ENCODE data around the gene GALNT3. TPM values are rescaled to one million over a fixed set of nuclear protein-coding genes. Genes with fewer than 3 reads are reported as not detected.

The GALNT3 gene
- total RNA-seq, 1 experiment from 2014 or later, result 79.8 TPM

- Mint-ChIP-seq H3K9me3 (ENCODE audit: low read depth, unreplicated experiment) (no peaks in the 10 kb centered on the region), H3K4me3 (ENCODE audit: low read depth, unreplicated experiment) (no peak overlapping the region), H3K36me3 (ENCODE audit: insufficient read depth, unreplicated experiment) (no peaks in the 10 kb centered on the region), H3K4me1 (ENCODE audit: low read depth, unreplicated experiment) (no peaks in the 10 kb centered on the region), H3K27ac (ENCODE audit: unreplicated experiment) (no peak overlapping the region), H3K27me3 (ENCODE audit: unreplicated experiment) (peaks cover 12% of the 10 kb centered on the region)
- DNase-seq, result no peak
- TF ChIP-seq CTCF (IDR thresholded peaks at IDR 0.05; ENCODE audit: unreplicated experiment), result no peak
- BruUV-seq (replicated peaks), result no TSS peak
- CTCF ChIA-PET, result no interaction called here
- intact Hi-C loops (cut with micrococcal nuclease; ENCODE audit: unreplicated experiment), result no loop called here
Observed at GRCh38 chr2:165700531-165700930, 93.5 kb downstream of the GALNT3 start.

GRCh38 chr2:165699946-165700345 is 94.1 kb downstream of the GALNT3 start:
- CTCF ChIA-PET, result no interaction called here
- H3K27me3 Mint-ChIP-seq (ENCODE audit: unreplicated experiment), result peaks cover 12% of the 10 kb centered on the region

GRCh38 chr2:165698444-165698884 is 95.6 kb downstream of the GALNT3 start:
- no peaks in the 10 kb centered on the region for H3K9me3 Mint-ChIP-seq (ENCODE audit: low read depth, unreplicated experiment)
- no TSS peak for BruUV-seq (replicated peaks)
- TF ChIP-seq CTCF (IDR thresholded peaks at IDR 0.05; ENCODE audit: unreplicated experiment), result no peak
- no peak overlapping the region for H3K4me3 Mint-ChIP-seq (ENCODE audit: low read depth, unreplicated experiment)
- H3K27me3 Mint-ChIP-seq (ENCODE audit: unreplicated experiment), result peaks cover 12% of the 10 kb centered on the region
- H3K4me1 Mint-ChIP-seq (ENCODE audit: low read depth, unreplicated experiment), result no peaks in the 10 kb centered on the region
- intact Hi-C loops (cut with micrococcal nuclease; ENCODE audit: unreplicated experiment), result loop anchor here (1.0 to 5.0 kb wide), 4 partner anchors 24 to 706 kb away; no protein-coding TSS in a partner anchor
- H3K27ac Mint-ChIP-seq (ENCODE audit: unreplicated experiment), result no peak overlapping the region
- CTCF ChIA-PET, result interaction anchor here (0.7 to 0.8 kb wide), 3 partner anchors 140 to 725 kb away, joined by 3 read pairs; partner anchors contain the start of gene CSRNP3
- H3K36me3 Mint-ChIP-seq (ENCODE audit: insufficient read depth, unreplicated experiment), result no peaks in the 10 kb centered on the region
- peak; percentile 38 for DNase-seq

More at GRCh38 chr2:165699946-165700345, 94.1 kb downstream of the GALNT3 start:
- H3K4me3 Mint-ChIP-seq (ENCODE audit: low read depth, unreplicated experiment), result no peak overlapping the region
- H3K9me3 Mint-ChIP-seq (ENCODE audit: low read depth, unreplicated experiment), result no peaks in the 10 kb centered on the region
- TF ChIP-seq CTCF (IDR thresholded peaks at IDR 0.05; ENCODE audit: unreplicated experiment), result no peak
- no peak for DNase-seq
- no TSS peak for BruUV-seq (replicated peaks)
- no peak overlapping the region for H3K27ac Mint-ChIP-seq (ENCODE audit: unreplicated experiment)
- no peaks in the 10 kb centered on the region for H3K4me1 Mint-ChIP-seq (ENCODE audit: low read depth, unreplicated experiment)
- intact Hi-C loops (cut with micrococcal nuclease; ENCODE audit: unreplicated experiment), result loop anchor here (2.0 to 5.0 kb wide), 3 partner anchors 25 to 708 kb away; no protein-coding TSS in a partner anchor
- H3K36me3 Mint-ChIP-seq (ENCODE audit: insufficient read depth, unreplicated experiment), result no peaks in the 10 kb centered on the region

GRCh38 chr2:165697748-165698443 is 96.2 kb downstream of the GALNT3 start:
- H3K4me1 Mint-ChIP-seq (ENCODE audit: low read depth, unreplicated experiment), result no peaks in the 10 kb centered on the region
- CTCF ChIA-PET, result interaction anchor here (0.7 to 0.8 kb wide), 3 partner anchors 139 to 724 kb away, joined by 3 read pairs; partner anchors contain the start of gene CSRNP3
- H3K27me3 Mint-ChIP-seq (ENCODE audit: unreplicated experiment), result peaks cover 12% of the 10 kb centered on the region
- H3K36me3 Mint-ChIP-seq (ENCODE audit: insufficient read depth, unreplicated experiment), result no peaks in the 10 kb centered on the region
- H3K4me3 Mint-ChIP-seq (ENCODE audit: low read depth, unreplicated experiment), result no peak overlapping the region
- DNase-seq, result no peak
- BruUV-seq (replicated peaks), result no TSS peak
- H3K27ac Mint-ChIP-seq (ENCODE audit: unreplicated experiment), result no peak overlapping the region
- no peak for TF ChIP-seq CTCF (IDR thresholded peaks at IDR 0.05; ENCODE audit: unreplicated experiment)
- intact Hi-C loops (cut with micrococcal nuclease; ENCODE audit: unreplicated experiment), result loop anchor here (1.0 to 5.0 kb wide), 4 partner anchors 23 to 706 kb away; no protein-coding TSS in a partner anchor
- no peaks in the 10 kb centered on the region for H3K9me3 Mint-ChIP-seq (ENCODE audit: low read depth, unreplicated experiment)

Other genes starting within 250 kb of the GALNT3 start
- gene TTC21B, start 159.5 kb upstream of the GALNT3 start, total RNA-seq (2022), result 12.0 and 14.7 TPM in 2 replicates

Data from Calu3 (cell line).